ENCODE measurements around the gene SORBS1.

Gene SORBS1

GRCh38 chr10:95408983-95409873 is 151.9 kb downstream of the SORBS1 start:
- no peak overlapping the region for H3K4me2 ChIP-seq (ENCODE audit: low read depth, low read length)
- no peak for DNase-seq

GRCh38 chr10:95408148-95408960 is 152.8 kb downstream of the SORBS1 start:
- Histone ChIP-seq H3K4me2 (ENCODE audit: low read depth, low read length) (no peak overlapping the region), H3K4me3 (ENCODE audit: low read length) (no peak overlapping the region), H3K36me3 (replicated peaks; ENCODE audit: insufficient read depth, low read length) (no peaks in the 10 kb centered on the region), H3K27ac (ENCODE audit: low read length) (no peak overlapping the region), H3K9me3 (replicated peaks; ENCODE audit: insufficient read depth, low read length) (no peaks in the 10 kb centered on the region), H3F3A (ENCODE audit: insufficient read depth, low read length) (no peaks in the 10 kb centered on the region), H3K79me2 (ENCODE audit: low read length) (no peaks in the 10 kb centered on the region), H3K27me3 (replicated peaks; ENCODE audit: insufficient read depth, low read length) (no peaks in the 10 kb centered on the region), H4K20me1 (ENCODE audit: insufficient read depth, low read length) (no peaks in the 10 kb centered on the region), H2AFZ (ENCODE audit: low read length) (no peak overlapping the region), H3K9me2 (replicated peaks; ENCODE audit: insufficient read depth, low read length) (no peaks in the 10 kb centered on the region), H3K9ac (ENCODE audit: low read length) (no peak overlapping the region), H3K4me1 (ENCODE audit: low read length) (no peaks in the 10 kb centered on the region)
- TF ChIP-seq EZH2 (optimal IDR thresholded peaks at IDR 0.05; ENCODE audit: low read depth, low read length) (no peak), EZH2phosphoT487 (IDR thresholded peaks at IDR 0.05; ENCODE audit: low read length) (no peak)
- TF ChIP-seq, protein P1, sequence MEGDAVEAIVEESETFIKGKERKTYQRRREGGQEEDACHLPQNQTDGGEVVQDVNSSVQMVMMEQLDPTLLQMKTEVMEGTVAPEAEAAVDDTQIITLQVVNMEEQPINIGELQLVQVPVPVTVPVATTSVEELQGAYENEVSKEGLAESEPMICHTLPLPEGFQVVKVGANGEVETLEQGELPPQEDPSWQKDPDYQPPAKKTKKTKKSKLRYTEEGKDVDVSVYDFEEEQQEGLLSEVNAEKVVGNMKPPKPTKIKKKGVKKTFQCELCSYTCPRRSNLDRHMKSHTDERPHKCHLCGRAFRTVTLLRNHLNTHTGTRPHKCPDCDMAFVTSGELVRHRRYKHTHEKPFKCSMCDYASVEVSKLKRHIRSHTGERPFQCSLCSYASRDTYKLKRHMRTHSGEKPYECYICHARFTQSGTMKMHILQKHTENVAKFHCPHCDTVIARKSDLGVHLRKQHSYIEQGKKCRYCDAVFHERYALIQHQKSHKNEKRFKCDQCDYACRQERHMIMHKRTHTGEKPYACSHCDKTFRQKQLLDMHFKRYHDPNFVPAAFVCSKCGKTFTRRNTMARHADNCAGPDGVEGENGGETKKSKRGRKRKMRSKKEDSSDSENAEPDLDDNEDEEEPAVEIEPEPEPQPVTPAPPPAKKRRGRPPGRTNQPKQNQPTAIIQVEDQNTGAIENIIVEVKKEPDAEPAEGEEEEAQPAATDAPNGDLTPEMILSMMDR (IDR thresholded peaks at IDR 0.05; ENCODE audit: low read length): no peak
- no peak for DNase-seq

More at GRCh38 chr10:95408983-95409873, 151.9 kb downstream of the SORBS1 start:
- Histone ChIP-seq H3K9me2 (replicated peaks; ENCODE audit: insufficient read depth, low read length) (no peaks in the 10 kb centered on the region), H3F3A (ENCODE audit: insufficient read depth, low read length) (no peaks in the 10 kb centered on the region), H3K9me3 (replicated peaks; ENCODE audit: insufficient read depth, low read length) (no peaks in the 10 kb centered on the region), H3K27ac (ENCODE audit: low read length) (no peak overlapping the region), H3K9ac (ENCODE audit: low read length) (no peak overlapping the region), H3K79me2 (ENCODE audit: low read length) (no peaks in the 10 kb centered on the region), H3K36me3 (replicated peaks; ENCODE audit: insufficient read depth, low read length) (no peaks in the 10 kb centered on the region), H2AFZ (ENCODE audit: low read length) (no peak overlapping the region), H3K4me1 (ENCODE audit: low read length) (no peaks in the 10 kb centered on the region), H4K20me1 (ENCODE audit: insufficient read depth, low read length) (no peaks in the 10 kb centered on the region), H3K27me3 (replicated peaks; ENCODE audit: insufficient read depth, low read length) (no peaks in the 10 kb centered on the region), H3K4me3 (ENCODE audit: low read length) (no peak overlapping the region)
- no peak for TF ChIP-seq EZH2 (optimal IDR thresholded peaks at IDR 0.05; ENCODE audit: low read depth, low read length)
- TF ChIP-seq, protein P1 (IDR thresholded peaks at IDR 0.05; ENCODE audit: low read length): no peak
- TF ChIP-seq EZH2phosphoT487 (IDR thresholded peaks at IDR 0.05; ENCODE audit: low read length): no peak

GRCh38 chr10:95407546-95407945 is 153.6 kb downstream of the SORBS1 start:
- no peaks in the 10 kb centered on the region for H3K27me3 ChIP-seq (replicated peaks; ENCODE audit: insufficient read depth, low read length)
- DNase-seq: no peak
- H3K4me3 ChIP-seq (ENCODE audit: low read length): no peak overlapping the region
- no peak overlapping the region for H3K9ac ChIP-seq (ENCODE audit: low read length)
- H3K4me2 ChIP-seq (ENCODE audit: low read depth, low read length): no peak overlapping the region
- H3K9me2 ChIP-seq (replicated peaks; ENCODE audit: insufficient read depth, low read length): no peaks in the 10 kb centered on the region
- TF ChIP-seq EZH2phosphoT487 (IDR thresholded peaks at IDR 0.05; ENCODE audit: low read length): no peak
- TF ChIP-seq, protein P1 (IDR thresholded peaks at IDR 0.05; ENCODE audit: low read length): no peak
- no peak for TF ChIP-seq EZH2 (optimal IDR thresholded peaks at IDR 0.05; ENCODE audit: low read depth, low read length)
- no peaks in the 10 kb centered on the region for H3K79me2 ChIP-seq (ENCODE audit: low read length)
- H3F3A ChIP-seq (ENCODE audit: insufficient read depth, low read length): no peaks in the 10 kb centered on the region
- H3K9me3 ChIP-seq (replicated peaks; ENCODE audit: insufficient read depth, low read length): no peaks in the 10 kb centered on the region
- no peak overlapping the region for H2AFZ ChIP-seq (ENCODE audit: low read length)
- H3K4me1 ChIP-seq (ENCODE audit: low read length): no peaks in the 10 kb centered on the region
- H4K20me1 ChIP-seq (ENCODE audit: insufficient read depth, low read length): no peaks in the 10 kb centered on the region
- H3K27ac ChIP-seq (ENCODE audit: low read length): no peak overlapping the region
- H3K36me3 ChIP-seq (replicated peaks; ENCODE audit: insufficient read depth, low read length): no peaks in the 10 kb centered on the region
